ENCODE data around the gene RAB40A. TPM values are rescaled to one million over a fixed set of nuclear protein-coding genes. Genes with fewer than 3 reads are reported as not detected.
"Not testable (repeated sequence)": the region's sequence is repeated elsewhere in the genome, so short reads cannot be mapped to it uniquely, and the experiment has no call there.

RAB40A gene
- polyA plus RNA-seq, 1 experiment: 0.22 TPM

DNA sequence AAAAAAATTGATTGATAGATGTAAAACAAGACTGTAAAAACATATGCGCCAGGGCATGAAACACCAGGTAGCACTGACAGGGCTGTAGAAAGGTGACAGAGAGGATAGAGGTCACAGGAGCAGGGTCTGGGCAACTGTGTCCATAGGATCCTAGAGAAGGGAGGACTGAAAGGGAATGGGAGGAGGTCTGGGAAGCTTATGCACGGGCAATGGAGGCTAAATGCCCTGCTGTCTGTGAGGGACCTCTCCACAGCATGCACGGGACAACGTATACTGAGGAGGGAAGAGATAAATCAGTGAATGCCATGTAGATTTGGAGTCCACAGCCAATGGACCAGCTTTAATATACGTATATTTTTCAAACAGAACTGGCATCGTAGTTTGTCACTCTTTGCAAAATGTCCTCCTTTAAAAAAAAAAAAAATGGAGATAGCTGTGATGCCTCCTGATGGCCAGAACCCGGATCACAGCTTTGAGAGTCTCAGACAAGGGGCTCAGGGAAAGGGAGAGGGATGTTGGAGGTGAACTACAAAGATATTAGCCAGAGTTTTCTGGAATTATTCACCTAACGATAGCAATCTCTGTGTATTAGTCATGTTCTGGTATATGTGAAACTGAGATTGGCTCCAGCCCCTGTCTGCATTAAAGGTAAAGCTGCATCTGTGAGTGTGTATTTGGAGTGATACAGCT is 16.0 kb downstream of the RAB40A start:
- Histone ChIP-seq H3K27ac (ENCODE audit: low read depth, low read length) (no peak overlapping the region), H3K27me3 (ENCODE audit: control insufficient read depth, insufficient read depth, low read length) (no peaks in the 10 kb centered on the region), H3K9me3 (ENCODE audit: control insufficient read depth, insufficient read depth, low read length) (no peaks in the 10 kb centered on the region), H3K4me3 (ENCODE audit: low read depth, low read length) (no peak overlapping the region)
- TF ChIP-seq, protein P1, sequence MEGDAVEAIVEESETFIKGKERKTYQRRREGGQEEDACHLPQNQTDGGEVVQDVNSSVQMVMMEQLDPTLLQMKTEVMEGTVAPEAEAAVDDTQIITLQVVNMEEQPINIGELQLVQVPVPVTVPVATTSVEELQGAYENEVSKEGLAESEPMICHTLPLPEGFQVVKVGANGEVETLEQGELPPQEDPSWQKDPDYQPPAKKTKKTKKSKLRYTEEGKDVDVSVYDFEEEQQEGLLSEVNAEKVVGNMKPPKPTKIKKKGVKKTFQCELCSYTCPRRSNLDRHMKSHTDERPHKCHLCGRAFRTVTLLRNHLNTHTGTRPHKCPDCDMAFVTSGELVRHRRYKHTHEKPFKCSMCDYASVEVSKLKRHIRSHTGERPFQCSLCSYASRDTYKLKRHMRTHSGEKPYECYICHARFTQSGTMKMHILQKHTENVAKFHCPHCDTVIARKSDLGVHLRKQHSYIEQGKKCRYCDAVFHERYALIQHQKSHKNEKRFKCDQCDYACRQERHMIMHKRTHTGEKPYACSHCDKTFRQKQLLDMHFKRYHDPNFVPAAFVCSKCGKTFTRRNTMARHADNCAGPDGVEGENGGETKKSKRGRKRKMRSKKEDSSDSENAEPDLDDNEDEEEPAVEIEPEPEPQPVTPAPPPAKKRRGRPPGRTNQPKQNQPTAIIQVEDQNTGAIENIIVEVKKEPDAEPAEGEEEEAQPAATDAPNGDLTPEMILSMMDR (IDR thresholded peaks at IDR 0.05; ENCODE audit: low read depth, low read length): no peak
- CTCF ChIA-PET: interaction anchor here (1.7 kb wide), 1 partner anchor 14 kb away, joined by 9 read pairs; no protein-coding TSS in a partner anchor
- POLR2A ChIA-PET: no interaction called here
- no peak for DNase-seq (ENCODE audit: low read depth, low spot score)

DNA sequence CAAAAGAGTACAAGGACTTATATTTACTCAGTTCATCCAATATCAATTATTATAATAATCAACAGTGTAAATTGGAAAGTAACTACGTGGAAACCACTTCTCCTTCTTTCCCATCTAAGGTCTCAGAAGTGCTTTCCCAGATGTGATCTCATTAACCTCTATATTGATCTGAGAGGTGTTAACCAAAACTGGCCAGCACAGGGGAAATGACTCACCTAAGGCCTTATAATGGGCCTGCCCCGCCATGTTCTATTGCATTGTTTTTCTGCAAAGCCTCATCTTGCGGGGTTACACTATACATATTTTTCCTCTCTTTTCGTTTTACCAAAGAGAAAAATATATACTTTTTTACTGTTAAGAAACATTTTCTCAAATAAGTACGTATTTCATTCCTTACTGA is 20.5 kb downstream of the RAB40A start:
- Histone ChIP-seq H3K27ac (ENCODE audit: low read depth, low read length) (no peak overlapping the region), H3K27me3 (ENCODE audit: control insufficient read depth, insufficient read depth, low read length) (no peaks in the 10 kb centered on the region), H3K9me3 (ENCODE audit: control insufficient read depth, insufficient read depth, low read length) (no peaks in the 10 kb centered on the region), H3K4me3 (ENCODE audit: low read depth, low read length) (no peak overlapping the region)
- POLR2A ChIA-PET: no interaction called here
- TF ChIP-seq, protein P1 (IDR thresholded peaks at IDR 0.05; ENCODE audit: low read depth, low read length): no peak
- no peak for DNase-seq (ENCODE audit: low read depth, low spot score)
- CTCF ChIA-PET: interaction anchor here (2.3 kb wide), 1 partner anchor 9 kb away, joined by 9 read pairs; no protein-coding TSS in a partner anchor

DNA sequence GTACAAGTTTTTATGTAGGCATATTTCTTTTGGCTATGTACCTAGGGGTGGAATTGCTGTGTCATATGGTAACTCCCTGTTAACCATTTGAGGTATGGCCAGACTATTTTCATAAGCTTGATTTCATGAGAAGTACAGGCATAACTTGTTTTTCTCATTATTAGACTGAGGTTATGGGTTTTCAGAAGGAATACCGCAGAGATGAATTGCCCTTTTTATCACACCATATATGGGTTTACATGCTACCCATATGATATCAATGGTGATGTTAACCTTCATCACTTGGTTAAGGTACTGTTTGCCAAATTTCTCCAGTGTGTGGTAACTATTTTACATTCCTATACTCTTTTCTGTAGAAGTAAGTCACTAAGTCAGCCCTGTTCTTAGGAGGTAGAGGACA is 23.5 kb downstream of the RAB40A start:
- H3K27ac ChIP-seq (ENCODE audit: low read depth, low read length): no peak overlapping the region
- DNase-seq (ENCODE audit: low read depth, low spot score): no peak
- ChIA-PET POLR2A (no interaction called here), CTCF (no interaction called here)
- TF ChIP-seq, protein P1 (IDR thresholded peaks at IDR 0.05; ENCODE audit: low read depth, low read length): no peak
- H3K9me3 ChIP-seq (ENCODE audit: control insufficient read depth, insufficient read depth, low read length): no peaks in the 10 kb centered on the region
- H3K4me3 ChIP-seq (ENCODE audit: low read depth, low read length): no peak overlapping the region
- H3K27me3 ChIP-seq (ENCODE audit: control insufficient read depth, insufficient read depth, low read length): no peaks in the 10 kb centered on the region

DNA sequence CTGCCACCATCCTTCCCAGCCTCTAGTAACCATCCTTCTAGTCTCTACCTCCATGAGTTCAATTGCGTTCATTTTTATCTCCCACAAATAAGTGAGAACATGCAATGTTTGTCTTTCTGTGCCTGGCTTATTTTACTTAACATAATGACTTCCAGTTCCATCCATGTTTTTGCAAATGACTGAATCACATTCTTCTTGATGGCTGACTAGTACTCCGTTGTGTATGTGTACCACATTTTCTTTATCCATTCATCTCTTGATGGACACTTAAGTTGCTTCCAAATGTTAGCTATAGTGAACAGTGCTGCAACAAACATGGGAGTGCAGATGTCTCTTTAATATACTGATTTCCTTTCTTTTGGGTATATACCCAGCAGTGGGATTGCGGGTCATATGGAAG is 25.7 kb downstream of the RAB40A start:
- POLR2A ChIA-PET; DNase-seq (ENCODE audit: low read depth, low spot score); H3K27me3 ChIP-seq (ENCODE audit: control insufficient read depth, insufficient read depth, low read length); H3K9me3 ChIP-seq (ENCODE audit: control insufficient read depth, insufficient read depth, low read length); H3K4me3 ChIP-seq (ENCODE audit: low read depth, low read length); CTCF ChIA-PET; H3K27ac ChIP-seq (ENCODE audit: low read depth, low read length): not testable (repeated sequence)

DNA sequence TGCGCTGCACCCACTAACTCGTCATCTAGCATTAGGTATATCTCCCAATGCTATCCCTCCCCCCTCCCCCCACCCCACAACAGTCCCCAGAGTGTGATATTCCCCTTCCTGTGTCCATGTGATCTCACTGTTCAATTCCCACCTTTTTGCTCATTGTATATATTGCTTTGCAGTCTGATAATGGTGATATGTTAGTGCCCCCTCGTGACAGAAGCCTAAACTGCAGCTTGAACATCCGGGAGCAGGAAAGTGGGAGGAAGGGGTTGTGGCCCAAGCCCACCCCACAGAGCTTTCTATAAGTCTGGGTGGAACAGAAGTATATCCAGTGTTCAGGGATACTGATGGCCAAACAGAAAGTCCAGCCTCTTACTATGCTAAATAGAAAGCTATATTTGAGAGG is 29.6 kb downstream of the RAB40A start:
- DNase-seq (ENCODE audit: low read depth, low spot score): not testable (repeated sequence)

More for the DNA sequence above, 29.6 kb downstream of the RAB40A start:
- POLR2A ChIA-PET; H3K27me3 ChIP-seq (ENCODE audit: control insufficient read depth, insufficient read depth, low read length); H3K4me3 ChIP-seq (ENCODE audit: low read depth, low read length); H3K27ac ChIP-seq (ENCODE audit: low read depth, low read length); H3K9me3 ChIP-seq (ENCODE audit: control insufficient read depth, insufficient read depth, low read length): not testable (repeated sequence)
- CTCF ChIA-PET: interaction anchor here (0.6 to 2.2 kb wide), 22 partner anchors 9 to 326 kb away, joined by 3 to 15 read pairs (median 4); partner anchors contain the start of gene TCEAL5
- TF ChIP-seq, protein P1 (IDR thresholded peaks at IDR 0.05; ENCODE audit: low read depth, low read length): peak; percentile 54
